GM18951 (cell line): Measurements from ENCODE around the gene MICB.
"Not testable (repeated sequence)": the region's sequence is repeated elsewhere in the genome, so short reads cannot be mapped to it uniquely, and the experiment has no call there.

ENCODE experiments used
- POLR2A ChIP-seq: IDR thresholded peaks from 4 replicates; pipeline ENCODE4 v1.6.1; 2011; ENCODE audit warnings: mild to moderate bottlenecking; ENCODE audit not compliant: insufficient read length, insufficient read depth; ENCODE audit errors: extremely low read depth
- in situ Hi-C: fragments of 300-500 bp; cut with MboI; formaldehyde crosslinking; loops from one replicate; pipeline ENCODE4 v1.12.0; 2022; ENCODE audit warnings: low sequenced_read_pairs, mixed read lengths, inconsistent platforms; ENCODE audit not compliant: unreplicated experiment

MICB gene

DNA sequence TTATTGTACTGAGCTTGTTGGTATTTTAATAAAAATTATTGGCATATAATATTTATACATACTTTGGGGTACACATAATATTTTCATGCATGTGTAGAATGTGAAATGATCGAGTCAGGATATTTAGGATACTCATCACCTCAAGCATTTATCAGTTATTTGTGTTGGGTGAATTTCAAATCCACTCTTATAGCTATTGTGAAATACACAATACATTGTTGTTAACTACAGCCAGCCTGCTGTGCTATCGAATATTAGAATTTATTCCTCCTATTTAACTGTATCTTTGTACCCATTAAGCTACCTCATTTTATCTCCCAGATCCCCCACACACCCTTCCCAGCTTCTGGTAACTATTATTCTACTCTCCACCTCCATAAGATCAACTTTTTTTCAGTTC, 14.6 kb upstream of the MICB start:
- TF ChIP-seq POLR2A = no peak
- in situ Hi-C loops = no loop called here

GRCh38 chr6:31485055-31485454, 12.9 kb upstream of the MICB start:
- TF ChIP-seq POLR2A = no peak
- in situ Hi-C loops = loop anchor here (5.0 kb wide), 1 partner anchor 93 kb away; no protein-coding TSS in a partner anchor

DNA sequence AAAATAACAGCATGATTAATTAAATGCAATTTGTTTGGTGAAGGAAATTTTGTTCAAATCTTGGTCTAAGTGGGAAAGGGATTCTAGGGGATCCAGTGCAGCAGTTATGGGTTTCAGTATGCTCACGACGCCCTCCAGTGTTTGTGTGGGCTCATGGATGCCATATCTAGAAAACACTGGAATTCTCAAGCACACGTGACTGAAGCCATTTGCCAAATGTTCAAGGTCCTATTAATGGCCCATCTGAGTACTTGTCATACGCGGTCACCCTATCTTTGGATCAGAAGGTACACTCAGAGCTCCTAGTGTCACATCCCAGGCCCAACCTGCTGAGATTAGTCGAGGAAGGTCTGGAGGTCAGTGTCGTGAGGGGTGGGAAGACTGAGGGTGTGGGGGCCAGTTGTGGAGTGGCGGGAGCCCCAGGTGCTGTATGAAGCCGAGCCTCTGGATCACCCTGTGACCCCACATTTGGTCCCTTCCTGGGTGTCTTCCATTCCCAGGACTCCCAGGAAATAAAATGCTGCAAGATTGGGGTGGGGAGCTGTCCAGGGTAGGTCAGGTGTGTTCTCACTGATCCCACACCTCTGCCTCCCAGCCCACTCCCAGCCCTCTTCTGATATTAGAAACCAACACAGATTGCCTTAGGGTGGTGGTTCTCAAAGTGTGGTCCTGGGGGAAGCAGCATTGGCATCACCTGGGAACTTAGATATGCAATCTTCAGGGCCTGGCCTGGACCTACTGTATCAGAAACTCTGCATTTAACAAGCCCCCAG, 11.7 kb upstream of the MICB start:
- in situ Hi-C loops = loop anchor here (5.0 kb wide), 1 partner anchor 94 kb away; no protein-coding TSS in a partner anchor

DNA sequence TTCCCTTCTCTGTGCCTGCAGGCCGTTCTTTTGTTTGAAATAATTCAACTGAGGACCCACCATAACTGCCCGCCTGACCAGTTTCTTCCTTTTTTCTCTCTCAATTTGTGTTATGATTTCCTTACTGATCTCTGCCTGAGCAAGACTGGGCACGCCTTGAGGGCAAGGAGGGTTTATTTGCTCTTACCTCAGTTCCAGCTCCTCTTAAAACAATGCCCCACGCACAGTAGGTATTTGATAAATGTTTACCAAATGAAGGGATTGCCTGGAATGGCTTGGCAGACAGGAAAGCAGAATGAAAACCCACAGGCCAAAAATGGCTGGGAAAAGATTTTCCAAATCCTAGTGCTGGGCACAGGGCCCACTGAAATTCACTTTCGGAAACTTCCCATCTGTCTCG, 10.3 kb upstream of the MICB start:
- in situ Hi-C loops = loop anchor here (5.0 kb wide), 1 partner anchor 95 kb away; no protein-coding TSS in a partner anchor

DNA sequence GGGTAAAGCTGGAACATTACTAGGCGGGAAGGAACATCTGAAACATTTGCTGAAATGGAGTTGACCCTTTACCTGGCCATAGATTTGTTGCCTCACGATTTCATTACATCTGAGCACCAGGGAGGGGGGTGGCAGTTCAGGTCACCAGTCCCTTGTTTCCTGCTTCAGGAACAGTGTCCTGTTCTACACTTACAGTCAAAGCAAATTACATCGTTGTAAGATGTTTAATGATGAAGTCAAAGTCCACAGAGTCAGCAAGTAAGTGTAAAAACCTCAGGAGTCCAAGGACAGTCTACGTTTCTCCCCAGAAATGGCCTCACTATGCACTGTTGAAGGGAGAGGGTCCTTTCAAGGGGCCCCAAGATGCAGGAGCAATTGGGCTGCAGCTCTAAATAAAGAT, 8.9 kb upstream of the MICB start:
- in situ Hi-C loops = loop anchor here (5.0 kb wide), 1 partner anchor 97 kb away; no protein-coding TSS in a partner anchor
- TF ChIP-seq POLR2A = no peak

DNA sequence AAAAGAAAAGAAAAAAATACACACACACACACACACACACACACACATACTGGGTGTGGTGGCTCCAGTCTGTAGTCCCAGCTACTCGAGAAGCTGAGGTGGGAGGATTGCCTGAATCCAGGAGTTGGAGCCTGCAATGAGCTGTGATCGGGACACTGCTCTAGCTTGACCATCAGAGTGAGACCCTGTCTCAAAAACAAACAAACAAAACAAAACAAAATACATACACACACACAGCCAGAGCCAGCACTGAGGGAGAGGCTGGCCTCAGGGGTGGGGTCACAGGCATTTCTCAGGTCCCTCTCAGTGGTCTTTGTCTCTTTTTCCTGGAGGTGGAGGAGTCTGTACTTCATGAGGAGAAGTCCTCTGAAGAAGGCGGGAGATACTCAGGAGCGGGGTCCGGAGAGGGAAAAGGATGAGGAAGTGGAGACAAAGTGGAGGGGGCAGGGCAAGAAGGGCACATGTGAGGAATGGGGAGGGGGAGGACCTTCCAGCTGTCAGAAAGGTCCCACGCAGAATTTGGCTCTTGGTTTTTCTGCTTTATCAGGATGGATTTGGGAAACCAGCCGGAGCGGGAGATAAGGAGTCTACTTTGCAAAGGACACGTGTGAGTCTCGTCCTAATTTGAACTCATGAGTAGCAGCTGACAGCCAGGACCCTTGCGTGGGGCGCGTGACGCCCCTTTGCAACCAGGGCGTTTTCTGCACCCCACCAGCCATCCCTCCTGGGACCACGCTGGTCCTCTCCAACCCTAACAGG, 7.7 kb upstream of the MICB start:
- in situ Hi-C loops = no loop called here
- TF ChIP-seq POLR2A = no peak

GRCh38 chr6:31493550-31493874, 4.4 kb upstream of the MICB start:
- in situ Hi-C loops = not testable (repeated sequence)

- in situ Hi-C loops = no loop called here
Measured at GRCh38 chr6:31493875-31494694, 3.9 kb upstream of the MICB start.

DNA sequence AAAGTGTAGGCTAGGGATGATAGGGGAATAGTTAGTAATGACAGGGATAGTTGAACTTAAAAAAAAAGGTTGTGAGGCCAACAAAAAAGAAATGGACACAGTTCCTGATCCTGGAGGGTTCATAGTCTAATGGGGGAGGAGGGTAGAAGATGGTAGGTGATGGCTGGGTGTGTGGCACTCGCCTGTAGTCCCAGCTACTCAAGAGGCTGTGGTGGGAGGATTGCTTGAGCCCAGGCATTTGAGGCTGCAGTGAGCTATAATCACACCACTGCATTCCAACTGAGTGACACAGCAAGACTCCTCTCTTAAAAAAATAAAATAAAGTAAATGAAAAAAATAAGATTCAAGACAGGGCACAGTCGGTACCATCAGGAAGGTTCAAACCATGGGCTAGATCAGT, 2.4 kb upstream of the MICB start:
- TF ChIP-seq POLR2A = no peak
- in situ Hi-C loops = no loop called here

More at GRCh38 chr6:31493875-31494694, 3.9 kb upstream of the MICB start:
- TF ChIP-seq POLR2A = no peak

DNA sequence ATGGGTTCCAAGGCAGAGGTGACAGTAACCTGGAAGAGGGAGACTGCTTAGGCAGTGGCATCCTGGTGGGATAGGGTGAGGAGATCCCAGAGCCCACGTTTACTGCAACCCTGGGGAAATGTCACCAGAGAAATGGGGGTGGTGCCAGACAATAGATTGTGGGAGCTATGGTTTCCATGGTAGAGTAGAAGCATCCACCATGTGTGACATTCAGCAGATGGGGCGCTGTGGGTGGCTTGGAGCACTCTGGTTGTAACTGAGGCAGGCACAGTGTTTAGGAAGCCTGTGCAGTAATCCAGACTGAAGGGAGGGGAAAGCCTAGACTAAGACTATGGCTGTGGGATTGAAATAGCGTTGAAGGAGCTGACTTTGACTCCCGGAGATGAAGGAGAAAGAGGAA, 1.1 kb upstream of the MICB start:
- in situ Hi-C loops = not testable (repeated sequence)

- in situ Hi-C loops = no loop called here
- no peak for TF ChIP-seq POLR2A
Measured at GRCh38 chr6:31498748-31499147, 803 bp downstream of the MICB start.

- in situ Hi-C loops = not testable (repeated sequence)
Measured at GRCh38 chr6:31499648-31500047, 1.7 kb downstream of the MICB start.

GRCh38 chr6:31502586-31502985, 4.6 kb downstream of the MICB start:
- in situ Hi-C loops = no loop called here
- TF ChIP-seq POLR2A = no peak

- in situ Hi-C loops = not testable (repeated sequence)
Measured at GRCh38 chr6:31509036-31509435, 11.1 kb downstream of the MICB start.

- in situ Hi-C loops = no loop called here
- TF ChIP-seq POLR2A = no peak
Measured at GRCh38 chr6:31510007-31510406, 12.1 kb downstream of the MICB start.
